Liver (tissue), 3 donors: ENCODE data around the gene ST8SIA3.

Experiments
- ATF3 ChIP-seq: IDR thresholded peaks from 2 replicates; pipeline ENCODE4 v1.6.1; 2016; ENCODE audit warnings: antibody characterized with exemption
- CTCF ChIP-seq: fragments of 150-350 bp; IDR thresholded peaks from 2 replicates; pipeline ENCODE4 v1.5.1; 2017; ENCODE audit warnings: improper control_type of control experiment, low read depth, low read length; ENCODE audit not compliant: missing input control
- HNF4A ChIP-seq, 2 donors: conservative IDR thresholded peaks; 2 replicates each; pipeline ENCODE4 v1.6.1; 2016; ENCODE audit warnings: antibody characterized with exemption in 2 of 2, mild to moderate bottlenecking in 2 of 2
- HNF4G ChIP-seq: IDR thresholded peaks from 2 replicates; pipeline ENCODE4 v1.6.1; 2016; ENCODE audit warnings: antibody characterized with exemption
- JUND ChIP-seq, 2 donors: IDR thresholded peaks; 2 replicates each; pipeline ENCODE4 v1.6.1; 2016; ENCODE audit warnings: antibody characterized with exemption in 2 of 2
- MAX ChIP-seq: IDR thresholded peaks from 2 replicates; pipeline ENCODE4 v1.6.1; 2016; ENCODE audit warnings: antibody characterized with exemption
- NR2F2 ChIP-seq: IDR thresholded peaks from 2 replicates; pipeline ENCODE4 v1.6.1; 2016; ENCODE audit warnings: antibody characterized with exemption
- RAD21 ChIP-seq, 2 donors: IDR thresholded peaks; 2 replicates each; pipeline ENCODE4 v1.6.1; 2016; ENCODE audit warnings: antibody characterized with exemption in 2 of 2, mild to moderate bottlenecking in 2 of 2
- REST ChIP-seq: IDR thresholded peaks from 2 replicates; pipeline ENCODE4 v1.6.1; 2016; ENCODE audit warnings: antibody characterized with exemption, mild to moderate bottlenecking
- RXRA ChIP-seq, 2 donors: IDR thresholded peaks; 2 replicates each; pipeline ENCODE4 v1.6.1; 2017 to 2018; ENCODE audit warnings: antibody characterized with exemption in 2 of 2, mild to moderate bottlenecking in 1 of 2
- SP1 ChIP-seq: IDR thresholded peaks from 2 replicates; pipeline ENCODE4 v1.6.1; 2018; ENCODE audit warnings: antibody characterized with exemption, mild to moderate bottlenecking
- TAF1 ChIP-seq: conservative IDR thresholded peaks from 2 replicates; pipeline ENCODE4 v1.6.1; 2016; ENCODE audit warnings: antibody characterized with exemption, mild to moderate bottlenecking
- YY1 ChIP-seq: IDR thresholded peaks from 2 replicates; pipeline ENCODE4 v1.6.1; 2016; ENCODE audit warnings: antibody characterized with exemption, mild to moderate bottlenecking
- ZBTB33 ChIP-seq: IDR thresholded peaks from 2 replicates; pipeline ENCODE4 v1.6.1; 2016; ENCODE audit warnings: antibody characterized with exemption
- donor health status: healthy.
- donor health status: healthy.

GRCh38 chr18:57373017-57373416 is 20.7 kb downstream of the ST8SIA3 start:
- no peak for TF ChIP-seq CTCF
- TF ChIP-seq RXRA (IDR thresholded peaks at IDR 0.05) = no peak
- no peak for TF ChIP-seq TAF1
- no peak for TF ChIP-seq REST
- no peak for TF ChIP-seq YY1
- no peak for TF ChIP-seq JUND (IDR thresholded peaks at IDR 0.05)
- TF ChIP-seq RAD21 (IDR thresholded peaks at IDR 0.05) = no peak
- TF ChIP-seq ATF3 = no peak
- no peak for TF ChIP-seq HNF4G
- TF ChIP-seq SP1 = no peak
- no peak for TF ChIP-seq ZBTB33
- no peak for TF ChIP-seq HNF4A (conservative IDR thresholded peaks at IDR 0.05)
- no peak for TF ChIP-seq NR2F2
- no peak for TF ChIP-seq MAX
